COLO829 (cell line): ENCODE measurements around the gene CAT.
"Not testable (repeated sequence)": the region's sequence is repeated elsewhere in the genome, so short reads cannot be mapped to it uniquely, and the experiment has no call there.

Experiments used
- DNase-seq: peaks from one replicate; pipeline ENCODE4 v3.0.0; 2012; ENCODE audit warnings: low spot score

Gene CAT

GRCh38 chr11:34438529-34439507 lies at the start of gene CAT:
Gene CAT (plus strand): TSS chr11:34438934. CDS start chr11:34439014, 80 bp downstream.
- DNase-seq, result peak; percentile 95

GRCh38 chr11:34394771-34395300 lies 43.9 kb upstream of the CAT start:
- DNase-seq, result no peak

GRCh38 chr11:34395916-34396550 lies 42.7 kb upstream of the CAT start:
- peak; percentile 85 for DNase-seq

GRCh38 chr11:34397120-34397519 lies 41.6 kb upstream of the CAT start:
- DNase-seq, result no peak

GRCh38 chr11:34397811-34398210 lies 40.9 kb upstream of the CAT start:
- no peak for DNase-seq

GRCh38 chr11:34403431-34403830 lies 35.3 kb upstream of the CAT start:
- no peak for DNase-seq

GRCh38 chr11:34404280-34404679 lies 34.5 kb upstream of the CAT start:
- no peak for DNase-seq

- DNase-seq, result peak; percentile 22
These were observed 33.5 kb upstream of the CAT start for GRCh38 chr11:34405079-34405858.

- no peak for DNase-seq
These were observed 32.3 kb upstream of the CAT start for GRCh38 chr11:34406413-34406812.

GRCh38 chr11:34407121-34407813 lies 31.5 kb upstream of the CAT start:
- peak; percentile 84 for DNase-seq

- DNase-seq, result no peak
These were observed 30.1 kb upstream of the CAT start for GRCh38 chr11:34408580-34409172.

GRCh38 chr11:34411111-34411510 lies 27.6 kb upstream of the CAT start:
- no peak for DNase-seq

GRCh38 chr11:34411791-34412190 lies 26.9 kb upstream of the CAT start:
- no peak for DNase-seq

- DNase-seq, result no peak
These were observed 25.5 kb upstream of the CAT start for GRCh38 chr11:34413263-34413662.

GRCh38 chr11:34415538-34415937 lies 23.2 kb upstream of the CAT start:
- DNase-seq, result no peak

GRCh38 chr11:34416088-34416487 lies 22.6 kb upstream of the CAT start:
- no peak for DNase-seq

- DNase-seq, result no peak
These were observed 22.0 kb upstream of the CAT start for GRCh38 chr11:34416766-34417165.

- no peak for DNase-seq
These were observed 21.5 kb upstream of the CAT start for GRCh38 chr11:34417202-34417601.

- no peak for DNase-seq
These were observed 19.6 kb upstream of the CAT start for GRCh38 chr11:34419158-34419557.

- no peak for DNase-seq
These were observed 15.4 kb upstream of the CAT start for GRCh38 chr11:34423300-34423699.

- not testable (repeated sequence) for DNase-seq
These were observed 13.9 kb upstream of the CAT start for GRCh38 chr11:34424826-34425225.
